HL-60/S4 treated with phorbol 12-myristate 13-acetate at 8.2 ng/mL for 4 days and 3 days (cell line): ENCODE measurements around the gene EVI5L.

Source experiments
- in situ Hi-C: fragments of 300-500 bp; cut with MboI; formaldehyde crosslinking; loops from 2 replicates; pipeline ENCODE4 v1.15.0; 2022; ENCODE audit warnings: low sequenced_read_pairs

The EVI5L gene

GRCh38 chr19:7870571-7871436, 40.8 kb downstream of the EVI5L start:
- in situ Hi-C loops, result no loop called here

- in situ Hi-C loops, result no loop called here
Measured at GRCh38 chr19:7871437-7872305, 41.7 kb downstream of the EVI5L start.

DNA sequence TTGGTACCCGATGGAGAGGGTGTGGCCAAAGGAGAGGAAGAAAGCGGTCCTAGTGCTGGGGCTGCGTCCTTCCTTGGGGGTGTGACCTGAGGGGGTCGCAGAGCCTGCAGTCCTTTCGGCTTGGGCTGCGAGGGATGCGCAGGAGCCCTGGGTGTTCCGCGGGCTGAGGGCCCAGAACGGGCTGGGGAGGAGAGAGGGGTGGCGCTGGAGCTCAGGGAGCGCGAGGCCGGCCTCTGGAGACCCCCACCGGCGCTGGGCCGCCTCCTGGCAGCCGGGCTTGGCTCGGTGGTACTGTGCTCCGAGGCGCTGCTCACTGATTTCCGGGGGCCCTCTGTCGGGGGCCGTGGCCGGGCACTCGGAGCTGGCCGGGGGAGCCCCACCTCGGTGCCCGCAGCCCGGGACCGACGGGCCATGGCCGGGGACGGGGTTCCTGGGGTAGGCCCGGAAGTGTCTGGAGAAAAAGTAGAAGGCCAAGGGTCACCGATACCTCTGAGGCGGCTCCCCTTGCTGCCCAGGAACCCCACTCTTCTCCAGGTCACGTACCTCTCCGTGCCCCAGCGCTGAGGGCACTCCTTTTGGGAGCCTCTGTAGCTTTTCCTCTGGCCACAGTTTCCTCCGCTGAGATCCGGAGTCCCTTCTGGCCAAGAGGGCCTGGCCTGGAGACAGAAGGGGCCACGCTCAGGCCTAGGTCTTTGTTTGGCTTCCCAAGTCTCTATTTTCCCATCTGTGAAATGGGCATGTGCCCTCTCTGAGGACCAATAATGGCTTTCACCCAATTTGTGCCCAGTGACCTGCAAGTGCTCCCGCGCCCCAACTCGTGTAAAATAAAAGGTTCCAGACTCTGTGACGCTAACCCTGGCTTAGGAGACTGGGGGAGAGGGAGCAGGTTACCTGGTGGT, 42.5 kb downstream of the EVI5L start:
- in situ Hi-C loops, result no loop called here

- in situ Hi-C loops, result no loop called here
Measured at GRCh38 chr19:7873304-7874075, 43.5 kb downstream of the EVI5L start.

DNA sequence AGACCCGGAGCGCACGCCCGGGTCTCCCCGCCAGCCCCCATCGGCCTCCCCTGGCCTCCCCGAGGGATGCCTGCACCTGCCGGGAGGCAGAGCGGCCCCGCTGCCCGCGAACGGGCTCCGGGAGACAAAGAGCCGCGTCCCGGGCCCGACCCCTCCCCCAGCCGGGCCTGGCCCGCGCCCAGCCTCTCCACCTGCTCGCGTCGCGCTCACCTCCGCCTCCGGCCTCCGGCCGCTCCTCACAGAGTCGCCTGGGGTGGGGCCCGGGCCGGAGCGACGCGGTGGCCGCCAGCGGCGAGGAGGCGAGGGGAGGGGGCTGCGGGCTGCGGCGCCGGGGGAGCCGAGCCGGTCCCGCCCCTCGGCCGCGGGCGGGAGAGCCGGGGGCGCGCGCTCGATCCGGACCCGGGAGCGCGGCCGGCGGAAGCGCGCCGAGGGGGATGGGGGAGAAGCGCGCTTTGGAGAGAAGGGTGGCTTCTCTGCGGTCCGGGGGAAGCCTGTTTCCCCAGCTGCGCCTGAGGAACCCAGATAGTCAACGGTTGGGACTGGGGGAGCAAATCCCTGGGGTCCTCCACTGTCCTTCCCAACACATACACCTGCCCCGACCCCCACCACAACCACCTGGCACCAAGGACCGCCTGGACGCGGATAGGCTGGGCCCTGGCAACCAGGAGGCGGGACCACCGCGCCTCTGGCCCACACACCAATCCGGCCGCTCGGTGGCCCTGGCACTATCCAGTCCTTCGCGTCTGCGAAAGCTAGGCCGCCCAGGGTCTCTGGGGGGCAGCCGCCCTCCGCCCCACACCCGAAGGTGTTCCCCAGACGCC, 44.3 kb downstream of the EVI5L start, which contains the start of gene PRR36:
Gene PRR36, minus strand, starts transcription at position 315 of the 821 bp plus-strand sequence. CDS start 701 bp downstream, outside the sequence.
- in situ Hi-C loops, result no loop called here

GRCh38 chr19:7874897-7875273, 44.9 kb downstream of the EVI5L start:
- in situ Hi-C loops, result no loop called here

GRCh38 chr19:7877249-7877836, 47.3 kb downstream of the EVI5L start:
- in situ Hi-C loops, result no loop called here

GRCh38 chr19:7879111-7879807, 49.2 kb downstream of the EVI5L start:
- in situ Hi-C loops, result no loop called here

DNA sequence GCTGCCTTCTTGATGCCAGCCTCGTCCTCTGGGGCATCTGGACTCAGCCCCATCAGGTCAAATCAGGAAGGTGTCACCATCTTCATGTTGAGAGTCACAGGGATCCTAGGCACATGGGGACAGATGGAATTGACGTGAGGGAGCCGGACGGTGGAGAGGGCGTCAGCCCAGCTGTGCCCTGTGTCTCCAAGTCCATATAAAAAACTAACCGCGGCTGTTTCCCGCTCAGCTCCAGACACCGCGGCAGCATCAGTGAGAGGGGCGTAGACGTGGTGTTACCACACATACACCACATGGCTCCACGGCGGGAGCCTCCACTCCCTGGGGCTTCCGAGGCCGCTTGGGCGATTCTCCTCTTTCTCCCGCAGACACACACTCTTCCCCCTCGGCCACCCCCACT, 49.8 kb downstream of the EVI5L start:
- in situ Hi-C loops, result no loop called here

DNA sequence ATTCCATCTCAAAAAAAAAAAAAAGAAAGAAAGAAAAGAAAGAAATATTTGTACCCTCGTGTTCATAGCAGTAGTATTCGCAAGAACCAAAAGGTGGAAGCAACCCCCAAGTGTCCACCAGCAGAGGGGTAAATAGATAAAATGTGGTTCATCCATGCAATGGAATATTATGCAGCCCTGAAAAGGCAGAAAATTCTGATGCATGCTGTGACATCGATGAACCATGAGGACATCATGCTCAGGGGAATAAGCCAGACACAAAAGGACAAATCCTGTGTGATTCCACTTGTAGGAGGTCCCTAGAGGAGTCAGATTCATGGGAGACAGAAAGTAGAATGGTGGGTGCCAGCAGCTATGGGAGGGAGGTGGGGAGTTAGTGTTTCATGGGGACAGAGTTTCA, 51.9 kb downstream of the EVI5L start:
- in situ Hi-C loops, result no loop called here

- in situ Hi-C loops, result no loop called here
Measured at GRCh38 chr19:7883105-7883504, 53.1 kb downstream of the EVI5L start.

DNA sequence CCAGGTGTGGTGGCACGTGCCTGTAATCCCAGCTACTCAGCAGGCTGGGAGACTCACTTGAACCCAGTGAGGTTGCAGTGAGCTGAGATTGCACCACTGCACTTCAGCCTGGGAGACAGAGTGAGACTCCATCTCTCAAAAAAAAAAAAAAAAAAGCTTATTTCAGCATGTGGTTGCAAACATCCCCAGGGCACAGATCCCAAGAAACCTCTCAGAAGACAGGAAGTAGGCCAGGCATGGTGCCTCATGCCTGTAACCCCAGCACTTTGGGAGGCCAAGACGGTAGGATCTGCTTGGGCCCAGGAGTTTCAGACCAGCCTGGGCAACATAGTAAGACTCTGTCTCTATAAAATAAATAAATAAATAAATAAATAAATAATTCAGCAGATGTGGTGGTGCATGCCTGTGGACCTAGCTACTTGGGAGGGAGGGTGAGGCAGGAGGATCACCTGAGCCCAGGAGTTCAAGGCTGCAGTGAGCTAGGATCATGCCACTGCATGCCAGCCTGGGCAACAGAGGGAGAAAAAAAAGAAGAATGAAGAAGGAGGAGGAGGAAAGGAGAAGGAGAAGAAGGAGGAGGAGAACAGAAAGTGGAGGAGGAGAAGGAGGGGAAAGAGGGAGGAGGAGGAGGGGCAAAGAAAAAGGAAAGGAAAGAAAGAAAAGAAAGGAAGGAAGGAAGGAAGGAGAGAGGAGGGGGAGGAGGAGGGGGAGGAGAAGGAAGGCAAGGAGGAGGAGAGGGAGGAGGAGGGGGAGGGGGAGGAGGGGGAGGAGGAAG, 54.0 kb downstream of the EVI5L start:
- in situ Hi-C loops, result no loop called here

GRCh38 chr19:7885818-7886217, 55.8 kb downstream of the EVI5L start:
- in situ Hi-C loops, result no loop called here

- in situ Hi-C loops, result no loop called here
Measured at GRCh38 chr19:7887408-7888144, 57.6 kb downstream of the EVI5L start.

DNA sequence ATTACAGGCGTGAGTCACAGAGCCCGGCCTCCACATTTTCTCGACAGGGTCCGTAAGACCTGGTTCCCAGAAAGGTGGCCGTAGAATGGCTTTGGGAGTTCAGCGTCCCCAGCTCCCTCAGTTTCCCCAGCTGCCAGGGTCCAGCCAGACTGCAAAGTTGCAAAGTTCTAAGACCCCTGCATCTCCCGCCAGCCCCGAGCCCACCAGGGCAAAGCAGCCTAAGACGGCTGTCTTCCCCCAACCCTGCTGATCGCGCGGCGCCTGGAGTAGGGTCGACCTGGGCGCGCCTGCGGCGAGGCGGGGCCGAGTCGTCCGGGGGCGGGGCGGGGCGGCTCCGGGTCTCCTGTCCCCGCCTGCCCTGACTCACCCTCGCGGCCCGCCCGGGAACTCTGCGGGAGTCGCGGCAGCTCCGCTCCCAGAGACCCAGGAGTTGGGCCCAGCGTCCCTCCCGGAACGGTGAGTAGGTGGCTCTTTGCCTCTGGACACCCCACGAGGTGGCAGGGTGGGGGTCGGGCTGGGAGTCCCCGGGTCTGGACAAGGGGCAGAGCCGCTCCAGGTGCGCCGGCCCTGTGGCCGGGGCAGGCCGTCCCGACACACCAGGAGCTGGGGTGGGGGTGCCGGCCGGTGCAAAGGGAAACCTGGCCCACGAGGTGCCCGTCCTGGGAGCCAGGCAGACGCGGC, 58.3 kb downstream of the EVI5L start, which contains the start of gene LRRC8E:
Gene LRRC8E, plus strand, starts transcription at position 366 of the 681 bp plus-strand sequence. CDS start 7,094 bp downstream, outside the sequence.
- in situ Hi-C loops, result no loop called here

DNA sequence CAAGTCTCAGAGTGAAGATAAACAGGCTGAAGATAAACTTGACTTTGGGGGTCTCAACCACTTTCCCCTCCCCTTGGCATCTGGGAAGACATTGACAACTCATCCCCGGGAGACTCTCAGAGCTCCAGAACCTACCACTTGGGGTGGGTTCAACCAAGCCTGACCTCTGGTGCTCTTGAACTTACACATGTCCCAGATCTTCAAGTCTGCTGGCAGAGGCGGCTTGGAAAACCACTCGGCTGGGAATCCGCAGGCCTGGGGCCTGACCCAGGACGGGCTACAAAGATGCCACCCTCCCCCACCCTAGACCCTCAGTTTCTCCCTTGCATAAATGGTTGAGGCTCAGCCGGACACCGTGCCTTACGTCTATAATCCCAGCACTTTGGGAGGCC, 58.8 kb downstream of the EVI5L start:
- in situ Hi-C loops, result no loop called here
